HuH-7.5 (cell line): ENCODE data around the gene ZNRF1.
A peak's percentile ranks its signal among the peaks of the same experiment; 100 is the strongest.
"Not testable (repeated sequence)": the region's sequence is repeated elsewhere in the genome, so short reads cannot be mapped to it uniquely, and the experiment has no call there.

Experiments used
- DNase-seq: peaks from one replicate; pipeline ENCODE4 v3.0.0; 2011; ENCODE audit warnings: low spot score

ZNRF1 gene

GRCh38 chr16:75080205-75081029 lies 81.6 kb downstream of the ZNRF1 start:
- DNase-seq = no peak

GRCh38 chr16:75081179-75081859 lies 82.5 kb downstream of the ZNRF1 start:
- DNase-seq = no peak

GRCh38 chr16:75083813-75084212 lies 85.0 kb downstream of the ZNRF1 start:
- DNase-seq = peak; percentile 73

- DNase-seq = no peak
These were observed 86.7 kb downstream of the ZNRF1 start for GRCh38 chr16:75085556-75085955.

GRCh38 chr16:75086281-75086680 lies 87.5 kb downstream of the ZNRF1 start:
- no peak for DNase-seq

GRCh38 chr16:75086688-75087374 lies 88.0 kb downstream of the ZNRF1 start:
- DNase-seq = no peak

DNA sequence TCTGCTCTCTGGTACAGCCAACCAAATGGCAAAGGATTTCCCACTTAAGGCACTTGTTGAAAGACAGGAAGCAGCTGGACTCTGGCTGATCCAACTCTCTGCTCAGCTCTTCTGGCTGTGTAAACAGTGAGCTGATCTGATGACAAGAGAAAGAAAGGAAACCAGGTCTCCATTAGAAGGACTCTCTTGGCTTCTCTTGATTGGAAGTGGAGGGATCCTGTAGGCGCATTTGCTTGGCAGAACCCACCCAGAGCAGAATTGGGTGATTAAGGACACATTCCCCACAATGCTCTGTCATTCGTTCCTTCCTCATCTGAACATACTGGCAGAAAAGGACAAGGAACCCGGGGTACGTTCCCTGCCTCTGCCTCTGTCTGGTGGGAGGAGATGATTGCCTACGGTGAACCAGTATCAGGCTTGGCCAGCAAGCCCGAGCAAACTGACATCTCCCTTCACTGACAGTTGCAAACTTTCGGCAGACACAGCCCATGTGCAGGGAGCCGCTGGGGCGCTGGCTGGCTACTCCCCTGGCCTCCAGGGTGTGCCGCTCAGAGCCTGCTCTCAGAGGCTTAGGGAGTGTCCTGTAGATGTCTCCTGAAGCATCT lies 88.7 kb downstream of the ZNRF1 start:
- DNase-seq = no peak

DNA sequence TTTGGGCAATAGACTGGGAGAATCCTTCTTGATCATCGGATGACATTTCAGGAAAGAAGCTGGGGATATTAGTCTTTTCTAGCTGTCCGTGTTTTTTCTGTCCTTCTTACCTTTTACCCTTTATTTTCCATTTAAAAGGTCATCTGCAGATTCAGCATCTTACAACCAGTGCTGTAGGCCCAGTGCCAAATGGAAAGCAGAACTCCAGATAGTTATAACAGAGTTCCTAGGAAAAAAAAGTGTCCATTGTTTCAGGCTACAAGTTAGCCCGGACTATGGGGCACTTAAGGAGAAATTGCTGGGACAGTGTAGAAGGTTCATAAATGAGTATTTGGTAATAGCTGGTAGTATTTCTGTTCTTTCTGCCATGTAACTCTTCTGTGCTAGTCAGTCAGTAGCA lies 89.4 kb downstream of the ZNRF1 start:
- DNase-seq = no peak

DNA sequence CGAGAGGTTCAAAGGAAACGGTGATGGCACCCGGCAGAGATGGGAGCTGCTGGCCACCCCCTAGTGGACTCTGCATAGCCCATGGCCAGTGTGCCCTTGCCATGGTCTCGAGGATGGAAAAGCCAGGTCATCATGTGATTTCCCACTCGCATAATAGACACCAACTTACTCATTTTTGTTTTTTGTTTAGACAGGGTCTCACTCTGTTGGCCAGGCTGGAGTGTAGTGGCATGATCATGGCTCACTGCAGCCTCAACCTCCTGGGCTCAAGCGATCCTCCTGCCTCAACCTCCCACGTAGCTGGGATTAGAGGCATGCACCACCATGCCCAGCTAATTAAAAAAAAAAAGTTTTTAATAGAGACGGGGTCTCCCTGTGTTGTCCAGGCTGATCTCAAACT lies 90.1 kb downstream of the ZNRF1 start:
- DNase-seq = no peak

GRCh38 chr16:75089486-75090202 lies 90.8 kb downstream of the ZNRF1 start:
- no peak for DNase-seq

- not testable (repeated sequence) for DNase-seq
These were observed 92.1 kb downstream of the ZNRF1 start for GRCh38 chr16:75090899-75091298.

DNA sequence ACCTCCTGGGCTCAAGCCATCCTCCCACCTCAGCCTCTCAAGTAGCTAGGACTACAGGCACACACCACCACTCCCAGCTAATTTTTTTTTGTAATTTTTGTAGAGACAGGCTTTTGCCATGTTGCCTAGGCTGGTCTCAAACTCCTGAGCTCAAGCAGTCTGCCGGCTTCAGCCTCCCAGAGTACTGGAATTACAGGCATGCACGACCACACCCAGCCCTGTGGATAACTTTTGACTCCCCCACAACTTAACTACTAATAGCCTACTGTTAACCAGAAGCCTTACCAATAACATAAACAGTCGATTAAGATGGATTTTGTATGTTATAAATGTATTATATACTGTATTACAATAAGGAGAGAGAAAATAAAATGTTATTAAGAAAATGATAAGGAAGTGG lies 92.8 kb downstream of the ZNRF1 start:
- not testable (repeated sequence) for DNase-seq

DNA sequence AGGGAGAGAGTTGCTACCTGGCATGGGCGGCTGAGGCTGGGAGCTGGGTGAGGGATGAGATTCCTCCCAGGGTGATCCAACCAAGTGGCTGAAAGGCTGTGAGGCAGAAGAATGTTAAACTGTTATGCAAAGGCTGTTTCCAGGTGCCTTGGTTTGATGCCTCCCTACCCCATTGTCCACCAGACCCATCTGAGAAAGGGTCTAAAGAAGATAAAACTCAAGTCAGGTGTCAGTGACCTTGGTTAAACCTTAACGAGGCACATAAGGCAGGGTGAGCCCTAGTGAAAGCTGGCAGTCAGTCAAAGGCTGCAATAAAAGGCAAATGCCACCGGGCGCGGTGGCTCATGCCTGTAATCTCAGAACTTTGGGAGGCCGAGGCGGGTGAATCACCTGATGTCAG lies 94.0 kb downstream of the ZNRF1 start:
- no peak for DNase-seq

DNA sequence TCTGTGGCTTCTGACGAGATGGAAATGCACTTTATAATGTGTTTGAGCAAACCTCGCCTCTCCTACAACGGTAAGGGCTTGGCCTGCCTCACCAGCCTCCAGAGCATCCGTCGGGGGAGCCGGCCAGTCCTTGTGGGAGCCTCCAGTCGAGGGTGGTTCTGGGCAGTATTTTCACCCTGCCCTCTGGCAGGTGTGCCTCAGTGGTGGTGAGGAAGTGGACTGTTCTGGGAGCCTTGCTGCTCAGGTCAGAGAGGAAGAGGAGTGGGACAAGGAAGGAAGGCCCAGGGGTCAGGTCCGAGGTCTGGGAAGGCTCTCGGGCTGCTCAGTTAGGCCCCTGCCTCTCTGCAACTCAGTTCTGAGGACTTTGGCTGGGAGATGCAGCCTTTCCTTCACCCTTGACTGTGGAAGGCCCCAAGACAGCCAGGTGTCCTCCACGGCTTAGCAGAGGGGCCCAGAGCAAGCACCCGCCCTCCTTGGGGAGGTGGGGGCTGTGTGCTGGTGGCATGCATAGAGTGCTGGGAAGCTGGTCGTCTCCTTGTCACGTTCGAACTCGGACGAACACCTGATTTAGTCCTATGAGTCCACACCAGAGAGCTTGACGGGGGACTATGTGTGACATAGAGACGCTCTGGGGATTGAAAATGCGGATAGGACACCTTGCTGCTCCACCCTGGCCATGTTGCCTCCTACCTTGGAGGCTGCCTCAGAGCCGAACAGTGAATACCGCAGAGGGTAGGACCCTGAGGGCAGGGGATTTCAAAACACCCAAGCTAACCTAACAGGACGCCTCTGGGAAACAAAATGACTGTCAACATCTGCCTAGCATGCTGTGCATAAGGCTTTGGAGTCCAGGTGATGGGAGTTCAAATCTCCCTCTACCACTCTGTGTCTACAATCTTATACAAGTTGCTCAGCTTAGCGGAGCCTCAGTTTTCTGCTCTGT lies 95.0 kb downstream of the ZNRF1 start:
- no peak for DNase-seq

- no peak for DNase-seq
These were observed 96.4 kb downstream of the ZNRF1 start for GRCh38 chr16:75095204-75095621.

DNA sequence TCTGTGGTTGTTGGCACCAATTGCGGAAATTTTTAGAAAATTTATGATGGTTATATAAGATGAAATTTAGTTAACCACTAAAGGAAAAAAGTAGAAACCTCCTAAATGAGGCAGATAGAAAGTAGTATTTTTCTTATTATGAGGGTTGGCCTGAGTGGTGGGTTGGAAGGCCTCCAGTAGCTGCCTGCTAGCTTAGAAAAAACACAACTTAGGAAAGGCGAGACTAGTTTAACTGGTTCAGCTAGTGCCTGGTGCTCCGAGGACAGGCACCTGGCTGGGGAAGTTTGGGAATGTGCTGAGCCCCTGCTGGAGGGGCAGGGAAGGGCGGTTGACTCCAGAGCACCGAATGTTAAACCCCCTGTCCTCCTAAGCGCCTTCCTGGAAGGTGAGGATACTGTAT lies 97.8 kb downstream of the ZNRF1 start:
- DNase-seq = peak; percentile 74

DNA sequence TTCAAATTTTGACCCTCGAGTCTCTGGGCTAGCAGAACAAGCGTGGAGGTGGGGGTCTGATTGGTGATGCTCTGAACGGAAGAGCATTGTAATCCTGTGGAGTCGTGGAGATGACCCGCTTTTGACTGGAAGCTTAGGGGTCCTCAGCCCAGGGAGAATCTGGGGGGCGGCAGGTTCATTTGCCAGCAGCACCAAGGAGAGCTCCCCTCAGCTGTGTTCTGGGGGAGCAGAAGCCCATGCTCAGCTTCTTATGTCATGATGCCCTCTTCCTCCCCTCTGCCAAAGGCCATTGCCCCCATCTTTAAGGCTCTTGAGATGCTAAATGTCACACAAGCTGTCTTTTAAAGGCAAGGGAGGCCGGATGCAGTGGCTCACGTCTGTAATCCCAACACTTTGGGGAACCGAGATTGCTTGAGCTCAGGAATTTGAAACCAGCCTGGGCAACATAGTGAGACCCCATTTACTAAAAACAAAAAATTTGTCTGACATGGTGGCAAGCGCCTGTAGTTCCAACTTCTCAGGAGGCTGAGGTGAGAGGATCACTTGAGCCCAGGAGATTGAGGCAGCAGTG lies 98.5 kb downstream of the ZNRF1 start:
- DNase-seq = no peak

GRCh38 chr16:75097941-75098901 lies 99.4 kb downstream of the ZNRF1 start:
- DNase-seq = no peak

DNA sequence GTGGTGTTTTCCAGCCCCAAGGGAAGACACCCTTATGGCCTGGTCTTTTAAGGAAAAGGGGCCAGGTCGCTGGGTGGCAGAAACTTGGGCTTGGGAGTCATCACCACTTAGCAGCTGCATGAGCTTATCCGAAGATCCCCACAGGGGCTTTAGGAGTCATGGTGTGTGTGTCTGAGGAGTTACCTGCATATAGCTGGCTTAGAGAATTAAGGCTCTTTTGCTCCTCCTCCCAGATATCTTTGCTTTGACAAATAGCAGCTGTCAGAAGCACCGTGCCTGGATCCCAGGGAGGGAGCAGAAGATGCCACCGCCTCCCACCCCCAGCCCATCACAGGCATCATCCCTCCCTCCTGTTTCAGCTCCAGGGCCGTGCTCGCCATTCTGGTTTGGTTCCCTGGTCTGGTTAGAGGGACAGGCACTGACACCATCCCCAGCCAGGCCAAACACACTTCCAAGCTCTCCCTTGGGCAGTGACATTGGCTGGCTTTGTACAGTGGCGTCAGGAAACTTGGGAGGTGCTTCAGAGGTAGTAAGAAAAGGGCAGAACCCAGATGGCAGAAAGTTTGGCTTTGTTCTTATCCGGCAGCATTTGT lies 100.3 kb downstream of the ZNRF1 start:
- no peak for DNase-seq
